GM19397 (cell line): ENCODE results near the gene ARL11.
"Not testable (repeated sequence)": the region's sequence is repeated elsewhere in the genome, so short reads cannot be mapped to it uniquely, and the experiment has no call there.

ENCODE experiments used
- ATAC-seq: cut with Tn5 transposase; IDR thresholded peaks from one replicate; pipeline ENCODE4 v1.9.1; 2021; ENCODE audit warnings: mild to moderate bottlenecking, moderate library complexity; ENCODE audit not compliant: unreplicated experiment

The ARL11 gene

DNA sequence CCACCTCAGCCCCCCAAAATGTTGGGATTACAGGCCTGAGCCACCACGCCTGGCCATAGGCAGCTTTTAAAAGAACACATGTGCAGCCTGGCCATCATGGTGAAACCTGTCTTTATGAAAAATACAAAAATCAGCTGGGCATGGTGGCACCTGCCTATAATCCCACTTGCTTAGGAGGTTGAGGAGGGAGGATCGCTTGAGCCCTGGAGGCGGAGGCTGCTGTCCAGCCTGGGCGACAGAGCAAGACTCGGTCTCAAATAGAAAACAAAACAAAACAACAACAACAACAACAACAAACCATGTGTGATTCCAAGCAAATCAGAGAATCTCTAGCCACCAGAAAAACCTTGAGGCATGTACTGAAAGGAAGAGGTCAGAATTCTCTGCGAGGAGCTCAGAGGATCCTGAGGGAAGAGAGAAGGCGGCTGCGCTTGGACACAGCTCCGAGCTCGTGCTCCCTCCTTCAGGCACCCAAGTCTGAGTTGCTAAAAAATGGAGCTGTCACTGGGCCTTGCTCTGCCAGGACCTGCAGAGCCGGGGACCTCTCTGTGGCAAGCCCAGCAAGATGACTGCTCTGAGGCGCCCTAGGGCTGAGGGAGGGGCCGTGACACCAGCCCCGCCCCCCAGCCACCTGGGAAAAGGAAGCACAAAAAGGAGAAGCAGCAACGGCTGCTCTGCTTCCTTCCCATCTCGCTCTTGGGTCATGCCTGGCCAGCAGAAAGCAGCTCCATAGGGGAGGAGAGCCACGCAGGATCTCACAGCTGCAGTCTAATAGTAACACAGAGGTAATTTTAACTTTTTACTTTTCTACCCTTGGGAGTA, at the start of gene ARL11:
TSS of gene ARL11 (plus strand) at position 677 of the 822 bp plus-strand sequence. CDS start 1,941 bp downstream, outside the sequence.
- peak; percentile 88 for ATAC-seq

DNA sequence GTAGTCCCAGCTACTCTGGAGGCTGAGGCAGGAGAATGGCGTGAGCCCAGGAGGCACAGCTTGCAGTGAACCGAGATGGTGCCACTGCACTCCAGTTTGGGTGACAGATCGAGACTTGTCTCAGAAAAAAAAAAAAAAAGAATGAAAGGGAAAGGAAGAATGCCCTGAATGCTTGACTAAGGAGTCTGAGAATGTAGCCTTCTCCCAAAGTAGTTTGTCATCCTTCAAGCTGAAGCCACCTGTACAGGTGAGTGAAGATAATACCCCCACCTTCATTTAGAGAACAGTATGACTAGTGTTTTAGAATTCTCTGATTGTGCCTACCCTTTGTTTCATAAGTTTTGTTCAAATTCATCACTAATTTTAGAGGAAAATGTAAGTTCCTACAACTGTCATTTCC, 48.8 kb upstream of the ARL11 start:
- ATAC-seq = no peak

DNA sequence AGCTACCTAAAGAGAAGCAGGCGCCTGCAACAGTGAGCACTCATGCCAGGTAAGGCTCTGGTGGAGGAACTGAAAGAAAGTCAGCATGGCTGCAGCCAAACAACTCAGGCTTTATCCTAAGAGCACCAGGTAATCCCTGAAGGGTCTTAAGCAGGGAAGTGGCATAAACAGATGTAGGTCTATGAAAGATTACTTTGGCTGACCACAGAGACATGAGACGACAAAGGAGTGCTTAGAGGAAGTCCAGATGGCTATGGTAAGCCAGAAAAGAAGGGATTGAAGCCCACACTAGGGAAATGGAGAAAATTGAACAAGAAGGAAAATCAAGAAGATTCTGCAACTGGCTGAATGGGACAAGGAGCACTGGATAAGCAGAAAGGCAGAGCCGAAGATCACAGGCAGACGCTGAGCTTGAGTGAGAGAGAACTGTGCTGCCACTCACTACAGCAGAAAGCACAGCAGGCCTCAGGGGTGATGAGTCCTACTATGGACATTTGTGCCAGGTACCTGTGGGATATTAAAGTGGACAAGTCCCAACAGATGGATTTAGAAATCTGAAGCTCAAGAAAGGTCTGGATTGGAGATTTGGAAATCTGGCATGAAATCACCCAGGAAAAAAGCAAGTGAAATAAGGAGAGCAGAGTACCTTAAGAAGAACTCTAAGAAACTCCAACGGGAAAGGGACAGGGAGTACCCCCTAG, 47.2 kb upstream of the ARL11 start:
- no peak for ATAC-seq

DNA sequence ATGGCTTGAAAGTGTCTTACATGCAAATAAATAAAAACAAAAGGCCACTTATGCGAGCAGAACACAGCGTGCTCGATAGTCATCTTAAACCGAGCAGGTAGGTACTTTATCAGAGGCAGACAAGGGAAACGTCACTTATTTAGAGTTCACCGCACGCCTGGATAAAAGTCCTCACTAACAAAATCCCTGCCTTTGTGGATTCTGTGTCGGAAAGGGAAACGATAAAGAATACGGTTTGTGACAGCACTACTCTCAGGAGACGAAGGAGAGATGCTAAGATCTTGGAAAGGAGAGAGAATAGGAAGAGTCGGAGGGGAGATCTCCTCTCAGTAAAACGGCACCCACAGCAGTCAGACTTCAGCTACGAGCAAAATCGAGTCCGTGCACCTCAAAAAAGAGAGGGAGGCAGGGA, 43.5 kb upstream of the ARL11 start:
- ATAC-seq = no peak

DNA sequence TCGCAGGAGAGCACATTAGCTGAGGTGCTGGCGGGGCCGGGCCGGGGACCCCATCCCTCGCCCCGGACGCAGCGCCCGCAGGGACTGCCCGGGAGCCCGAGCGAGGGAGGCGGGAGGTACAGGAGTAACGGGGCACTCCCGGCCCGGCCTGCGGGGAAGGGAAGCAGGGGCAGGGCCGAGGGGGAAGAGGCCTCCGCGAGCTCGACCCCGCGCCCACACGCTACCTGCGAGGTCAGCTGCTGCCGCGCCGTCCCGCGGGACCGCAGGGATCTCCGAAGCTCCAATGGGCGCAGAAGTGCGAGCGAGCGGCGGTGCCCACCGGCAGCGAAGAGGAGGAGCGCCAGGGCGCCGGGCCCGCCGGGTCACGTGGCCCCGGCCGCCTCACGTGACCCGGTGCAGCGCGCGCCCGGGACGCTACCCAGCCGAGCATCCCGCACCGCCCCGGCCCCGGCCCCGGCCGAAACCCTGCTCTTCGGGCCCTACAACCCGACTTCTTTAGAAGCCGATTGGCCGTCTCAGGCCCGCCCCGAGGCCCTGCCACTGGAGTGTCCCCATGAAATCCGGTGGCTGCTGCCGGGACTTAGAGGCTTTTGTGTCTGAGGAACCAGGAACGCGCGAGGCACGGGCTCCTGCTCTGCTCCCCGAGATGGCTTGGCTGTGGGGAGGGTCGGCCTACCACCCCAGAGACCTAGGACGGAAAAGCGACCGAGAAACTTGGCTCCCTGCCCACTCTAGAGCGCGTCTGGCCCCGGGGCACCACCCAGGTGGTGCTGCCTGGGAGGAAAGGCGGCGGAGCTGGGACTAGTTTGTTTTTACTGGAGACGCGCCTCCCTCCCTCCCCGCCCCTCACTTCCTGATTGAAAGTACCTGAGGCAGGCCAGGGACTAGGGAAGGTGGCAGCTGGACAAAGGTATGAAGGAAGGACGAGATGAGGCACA, 42.8 kb upstream of the ARL11 start, which contains the start of gene RCBTB1:
TSS of gene RCBTB1 (minus strand) at position 339 of the 938 bp plus-strand sequence. CDS start 18,279 bp downstream, outside the sequence.
- peak; percentile 98 for ATAC-seq

DNA sequence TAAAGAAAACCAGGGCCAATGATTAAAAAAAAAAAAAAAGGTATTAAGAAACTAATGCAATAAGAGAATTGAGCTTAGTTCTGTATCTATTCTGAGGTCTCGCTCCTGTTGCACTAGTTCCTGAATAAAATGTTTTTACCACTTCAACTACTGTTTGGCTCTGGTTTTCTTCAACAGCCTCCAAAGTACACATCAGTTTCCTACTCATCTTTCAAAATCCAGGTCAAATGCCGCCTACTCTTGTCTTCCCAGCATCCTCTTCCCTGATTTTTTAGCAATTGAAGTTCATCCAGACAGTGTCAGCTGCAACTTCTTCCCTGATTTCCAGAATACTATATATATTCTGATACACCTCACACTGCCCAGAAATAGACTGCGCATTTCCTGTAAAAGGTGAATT, 41.6 kb upstream of the ARL11 start:
- ATAC-seq = no peak

DNA sequence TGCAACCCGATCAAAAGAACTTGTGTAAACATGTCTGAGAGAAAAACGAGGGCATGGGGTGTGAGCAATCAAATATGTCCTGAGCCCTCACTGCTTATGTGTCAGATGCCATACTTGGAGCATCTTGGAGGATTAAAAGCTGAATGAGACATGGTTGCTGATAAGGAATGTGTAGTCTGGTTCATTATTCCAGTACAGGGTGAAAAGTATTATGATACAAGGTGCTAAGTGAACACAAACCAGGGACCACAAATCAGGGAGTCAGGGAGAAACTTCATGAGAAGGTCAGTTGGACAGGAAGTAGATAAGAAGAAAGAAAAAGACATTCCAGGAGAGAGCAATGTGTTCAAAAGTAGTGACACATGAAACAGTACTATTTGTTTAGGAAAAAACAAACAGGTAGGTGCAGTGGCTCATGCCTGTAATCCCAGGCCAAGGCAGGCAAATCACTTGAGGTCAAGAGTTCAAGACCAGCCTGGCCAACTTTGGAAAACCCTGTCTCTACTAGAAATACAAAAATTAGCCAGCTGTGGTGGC, 40.9 kb upstream of the ARL11 start:
- no peak for ATAC-seq

DNA sequence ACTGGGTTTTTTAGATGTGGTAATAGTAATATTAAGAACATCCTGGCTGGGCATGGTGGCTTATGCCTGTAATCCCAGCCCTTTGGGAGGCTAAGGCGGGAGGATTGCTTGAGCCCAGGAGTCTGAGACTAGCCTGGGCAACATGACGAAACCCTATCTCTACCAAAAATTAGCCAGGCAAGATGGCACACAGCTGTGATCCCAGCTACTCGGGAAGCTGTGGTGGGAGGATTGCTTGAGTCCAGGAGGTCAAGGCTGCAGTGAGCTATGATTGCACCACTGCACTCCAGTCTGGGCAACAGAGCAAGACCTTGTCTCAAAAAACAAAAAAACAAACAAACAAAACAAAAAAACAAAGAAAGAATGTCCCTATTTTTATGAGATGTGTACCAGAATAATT, 37.6 kb upstream of the ARL11 start:
- not testable (repeated sequence) for ATAC-seq

DNA sequence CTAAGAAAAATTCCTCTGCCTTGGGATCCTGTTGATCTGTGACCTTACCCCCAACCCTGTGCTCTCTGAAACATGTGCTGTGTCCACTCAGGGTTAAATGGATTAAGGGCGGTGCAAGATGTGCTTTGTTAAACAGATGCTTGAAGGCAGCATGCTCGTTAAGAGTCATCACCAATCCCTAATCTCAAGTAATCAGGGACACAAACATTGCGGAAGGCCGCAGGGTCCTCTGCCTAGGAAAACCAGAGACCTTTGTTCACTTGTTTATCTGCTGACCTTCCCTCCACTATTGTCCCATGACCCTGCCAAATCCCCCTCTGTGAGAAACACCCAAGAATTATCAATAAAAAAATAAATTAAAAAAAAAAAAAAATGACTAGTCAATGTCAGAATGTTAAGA, 34.4 kb upstream of the ARL11 start:
- ATAC-seq = not testable (repeated sequence)

DNA sequence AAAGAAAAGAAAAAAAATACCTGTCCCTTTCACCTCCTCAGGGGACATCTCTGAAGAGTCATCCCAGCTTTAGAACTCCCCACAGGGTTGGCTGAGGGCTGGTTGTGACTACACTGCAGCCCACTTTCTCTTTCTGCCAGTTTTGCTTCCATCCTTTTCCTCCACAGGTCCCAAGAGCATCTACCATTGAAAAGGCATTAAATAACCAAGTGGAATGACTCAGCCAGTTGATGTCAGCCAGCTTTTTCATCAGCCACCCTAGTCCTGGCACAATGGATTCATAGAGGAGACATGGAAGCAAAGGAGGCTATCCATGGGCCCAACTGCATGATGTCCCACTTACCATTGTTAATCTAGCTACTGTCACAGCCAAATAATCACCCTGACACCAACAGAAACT, 33.7 kb upstream of the ARL11 start:
- ATAC-seq = no peak

DNA sequence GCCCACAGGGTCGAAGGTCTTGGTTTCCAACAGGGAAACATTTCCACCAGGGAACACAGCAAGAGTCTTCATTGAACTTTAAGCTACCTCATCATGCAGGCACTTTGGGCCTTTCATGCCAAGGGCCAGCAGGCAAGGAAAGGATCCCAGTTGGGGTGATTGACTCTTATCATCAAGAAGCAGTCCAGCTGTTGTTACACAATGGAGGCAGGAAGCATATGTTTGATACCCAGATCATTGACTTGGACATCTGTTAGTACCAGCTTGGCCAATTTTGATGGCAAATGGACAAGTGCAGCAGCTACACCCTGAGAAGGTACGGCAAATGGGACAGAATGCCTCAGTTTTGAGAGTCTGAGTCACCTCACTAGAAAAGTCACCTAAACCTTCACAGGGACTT, 32.1 kb upstream of the ARL11 start:
- no peak for ATAC-seq

DNA sequence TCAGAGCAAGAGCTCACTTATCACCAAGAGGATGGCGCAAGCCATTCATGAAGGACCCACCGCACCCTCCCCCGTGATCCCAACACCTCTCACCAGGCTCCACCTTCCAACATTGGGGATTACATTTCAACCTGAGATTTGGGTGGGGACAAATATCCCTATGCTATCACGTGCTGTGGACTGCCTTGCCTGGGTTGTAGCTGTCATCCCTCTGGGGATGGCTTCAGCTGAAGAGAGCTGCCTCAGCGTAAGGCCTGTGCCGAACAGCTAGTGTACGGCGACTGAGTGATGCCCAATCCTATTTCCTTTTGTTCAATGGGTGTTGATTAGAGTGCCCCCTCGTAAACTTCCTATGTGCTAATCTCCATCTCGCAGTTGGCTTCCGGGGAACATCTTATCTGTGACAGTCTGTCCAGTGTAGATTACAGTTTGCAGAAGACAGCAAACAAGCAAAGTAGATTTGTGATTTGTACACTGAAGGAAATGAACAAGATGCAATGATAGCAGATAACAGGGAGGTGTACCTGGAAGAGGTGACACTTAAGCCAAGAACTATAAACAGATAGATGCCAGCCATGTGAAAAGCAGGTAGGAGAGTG, 31.2 kb upstream of the ARL11 start:
- ATAC-seq = no peak

DNA sequence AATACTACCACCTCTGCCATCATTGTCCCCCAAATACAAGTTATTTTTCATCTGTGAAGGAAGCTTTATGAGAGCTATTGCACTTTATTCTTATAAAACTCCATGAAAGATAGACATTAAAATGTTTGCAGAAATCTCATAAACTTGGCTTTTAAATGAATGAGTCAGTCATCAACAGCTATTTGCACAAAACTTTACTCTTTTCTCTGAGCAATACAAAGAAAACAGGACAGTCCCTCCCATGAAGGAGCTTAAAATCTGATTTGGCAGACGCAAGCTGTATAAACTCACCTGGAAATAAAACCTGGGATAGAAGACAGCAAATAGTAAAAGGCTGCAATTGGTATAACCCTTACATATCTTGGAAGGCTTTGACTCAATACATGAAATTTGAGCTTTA, 26.3 kb upstream of the ARL11 start:
- no peak for ATAC-seq

DNA sequence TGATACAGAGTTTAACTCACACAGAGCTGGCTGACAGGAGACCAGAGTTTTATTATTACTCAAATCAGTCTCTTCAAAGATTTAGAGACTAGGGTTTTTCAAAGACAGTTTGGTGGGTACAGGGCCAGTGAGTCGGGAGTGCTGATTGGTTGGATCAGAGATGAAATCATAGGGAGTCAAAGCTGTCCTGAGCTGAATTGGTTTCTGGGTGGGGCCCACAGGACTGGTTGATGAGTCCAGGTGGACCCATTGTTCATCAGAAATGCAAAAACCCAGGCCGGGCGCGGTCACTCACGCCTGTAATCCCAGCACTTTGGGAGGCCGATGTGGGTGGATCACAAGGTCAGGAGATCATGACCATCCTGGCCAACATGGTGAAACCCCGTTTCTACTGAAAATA, 25.7 kb upstream of the ARL11 start:
- ATAC-seq = not testable (repeated sequence)

DNA sequence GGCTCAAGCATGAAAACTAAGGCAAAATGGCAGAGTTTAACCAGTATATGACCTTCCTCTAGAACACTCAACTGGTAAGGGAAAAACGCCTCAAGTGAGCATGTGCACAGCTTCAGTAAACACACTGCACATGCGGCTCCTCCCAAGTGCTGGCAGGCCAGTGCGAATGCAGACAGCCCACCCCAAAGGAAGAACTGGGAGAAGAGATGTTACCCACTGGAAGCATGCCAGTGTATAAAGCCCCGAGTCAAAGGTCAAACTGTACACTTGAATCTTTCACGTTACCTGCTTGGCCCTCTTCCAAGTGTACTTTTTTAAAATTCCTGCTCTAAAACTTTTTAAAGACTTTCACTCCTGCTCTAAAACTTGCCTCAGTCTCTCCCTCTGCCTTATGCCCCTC, 23.7 kb upstream of the ARL11 start:
- no peak for ATAC-seq

DNA sequence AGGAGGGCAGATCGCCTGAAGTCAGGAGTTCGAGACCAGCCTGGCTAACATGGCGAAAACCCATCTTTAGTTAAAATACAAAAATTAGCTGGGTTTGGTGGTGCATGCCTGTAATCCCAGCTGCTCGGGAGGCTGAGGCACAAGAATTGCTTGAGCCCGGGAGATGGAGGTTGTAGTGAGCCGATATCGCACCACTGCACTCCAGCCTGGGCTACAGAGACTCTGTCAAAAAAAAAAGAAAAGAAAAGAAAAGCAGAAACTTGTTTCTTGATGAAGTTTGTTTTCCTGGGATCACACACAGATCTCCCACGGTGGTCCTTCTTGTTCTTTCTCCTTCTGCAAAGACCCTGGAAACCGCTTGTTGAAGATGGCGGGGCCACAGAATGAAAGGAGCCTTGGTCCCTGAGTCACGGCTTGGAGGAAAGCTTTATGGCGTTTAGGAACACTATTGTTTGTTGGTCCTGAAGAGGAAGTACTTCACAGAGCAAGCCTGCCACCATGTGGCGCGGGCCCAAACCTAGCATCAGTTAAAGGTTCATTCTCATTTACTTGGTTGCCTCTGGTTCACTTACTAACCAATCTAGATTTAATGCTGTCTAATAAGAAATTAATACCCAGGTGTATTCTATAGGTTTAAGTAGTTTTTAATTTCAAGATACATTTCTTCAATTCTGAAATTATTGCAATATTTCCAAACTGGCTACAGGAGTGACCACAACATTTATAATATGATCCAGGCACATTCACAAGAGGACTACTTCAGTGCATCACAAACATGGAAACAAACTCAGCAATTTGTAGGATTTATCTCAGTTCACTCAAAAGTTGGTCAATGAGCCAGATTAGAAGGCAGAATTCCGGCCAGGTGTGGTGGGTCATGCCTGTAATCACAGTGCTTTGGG, 21.3 kb upstream of the ARL11 start:
- ATAC-seq = peak; percentile 76

DNA sequence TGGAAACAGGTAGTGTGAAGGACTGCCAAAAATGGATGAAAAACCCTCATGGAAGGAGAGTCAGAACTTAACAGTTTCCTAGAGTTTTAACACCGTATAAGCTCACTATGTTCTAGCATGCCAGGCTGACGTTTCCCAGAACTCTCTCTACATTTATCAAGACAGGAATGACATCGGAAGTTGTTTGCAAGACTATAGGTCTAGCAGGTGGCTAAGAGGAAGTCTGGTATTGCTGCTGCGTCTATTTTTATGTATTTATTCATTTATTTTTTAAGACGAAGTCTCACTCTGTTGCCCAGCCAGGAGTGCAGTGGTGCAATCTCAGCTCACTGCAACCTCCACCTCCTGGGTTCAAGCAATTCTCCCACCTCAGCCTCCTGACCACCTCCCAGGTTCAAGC, 20.5 kb upstream of the ARL11 start:
- no peak for ATAC-seq

DNA sequence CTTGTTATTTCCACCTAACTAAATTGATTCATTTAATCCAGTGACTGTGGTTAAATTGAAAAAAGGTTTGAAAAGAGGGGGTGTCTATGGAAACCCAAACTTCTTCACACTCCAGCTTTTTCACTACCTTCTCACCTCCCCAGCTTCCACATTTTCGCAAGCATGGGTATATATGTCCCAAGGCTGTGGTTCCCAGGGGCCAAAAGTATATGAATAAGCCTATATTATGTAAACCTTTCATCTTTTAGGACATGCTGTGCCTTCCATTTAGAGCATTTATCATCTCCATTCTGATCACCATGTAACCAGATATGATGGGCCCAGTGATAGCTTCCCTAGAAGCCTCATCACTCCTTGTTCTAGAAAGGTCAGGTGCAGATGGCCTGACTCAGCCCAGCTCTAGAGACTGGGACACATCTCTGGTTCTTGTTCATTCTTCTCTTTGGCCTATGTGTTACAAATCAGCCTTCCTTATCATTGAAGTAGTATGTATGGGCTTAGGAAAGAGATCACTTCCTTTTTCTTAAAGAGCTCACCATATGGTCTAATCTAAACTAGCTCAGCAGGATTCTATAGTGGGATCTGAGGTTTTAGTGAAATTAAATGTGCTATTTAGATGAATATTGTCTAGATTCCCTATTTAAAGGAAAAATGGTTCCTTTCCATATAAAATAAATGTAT, 19.5 kb upstream of the ARL11 start:
- no peak for ATAC-seq

DNA sequence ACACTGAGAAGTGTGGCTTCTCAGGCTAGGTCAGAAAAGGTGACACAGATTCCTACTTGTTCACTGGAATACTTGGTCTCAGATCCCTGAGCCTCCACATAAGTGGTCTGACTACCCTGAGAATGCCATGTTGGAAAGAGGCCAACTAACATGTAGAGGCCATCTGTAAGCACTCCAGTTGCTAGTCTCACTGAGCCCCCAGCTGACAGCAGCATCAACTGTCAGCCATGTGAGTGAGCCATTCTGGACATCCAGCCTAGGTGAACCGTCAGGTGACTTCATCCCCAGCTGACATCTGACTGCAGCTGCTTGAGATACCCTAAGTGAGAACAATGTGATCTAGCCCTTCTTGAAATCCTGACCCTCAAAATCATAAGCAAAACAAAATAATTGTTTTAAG, 18.1 kb upstream of the ARL11 start:
- no peak for ATAC-seq
